Measurements from ENCODE around the gene UBASH3B.

The UBASH3B gene

GRCh38 chr11:122784325-122784955 lies 128.9 kb downstream of the UBASH3B start:
- DNase-seq (ENCODE audit: low read depth), result peak; percentile 71

- DNase-seq (ENCODE audit: low read depth), result no peak
Observed at GRCh38 chr11:122785031-122785541, 129.6 kb downstream of the UBASH3B start.

- DNase-seq (ENCODE audit: low read depth), result no peak
Observed at GRCh38 chr11:122786896-122787295, 131.4 kb downstream of the UBASH3B start.

GRCh38 chr11:122788781-122789535 lies 133.4 kb downstream of the UBASH3B start:
- DNase-seq (ENCODE audit: low read depth), result no peak

GRCh38 chr11:122789907-122790306 lies 134.4 kb downstream of the UBASH3B start:
- DNase-seq (ENCODE audit: low read depth), result no peak

- DNase-seq (ENCODE audit: low read depth), result no peak
Observed at GRCh38 chr11:122791411-122791810, 135.9 kb downstream of the UBASH3B start.

GRCh38 chr11:122791836-122792235 lies 136.3 kb downstream of the UBASH3B start:
- no peak for DNase-seq (ENCODE audit: low read depth)

- no peak for DNase-seq (ENCODE audit: low read depth)
Observed at GRCh38 chr11:122793515-122793914, 138.0 kb downstream of the UBASH3B start.

- no peak for DNase-seq (ENCODE audit: low read depth)
Observed at GRCh38 chr11:122795307-122795706, 139.8 kb downstream of the UBASH3B start.

- DNase-seq (ENCODE audit: low read depth), result no peak
Observed at GRCh38 chr11:122796128-122796717, 140.7 kb downstream of the UBASH3B start.

GRCh38 chr11:122797651-122798050 lies 142.1 kb downstream of the UBASH3B start:
- no peak for DNase-seq (ENCODE audit: low read depth)

GRCh38 chr11:122799406-122800105 lies 144.0 kb downstream of the UBASH3B start:
- DNase-seq (ENCODE audit: low read depth), result no peak

GRCh38 chr11:122802876-122803275 lies 147.4 kb downstream of the UBASH3B start:
- no peak for DNase-seq (ENCODE audit: low read depth)

GRCh38 chr11:122803306-122803705 lies 147.8 kb downstream of the UBASH3B start:
- peak; percentile 30 for DNase-seq (ENCODE audit: low read depth)

- DNase-seq (ENCODE audit: low read depth), result no peak
Observed at GRCh38 chr11:122803716-122804115, 148.2 kb downstream of the UBASH3B start.

- DNase-seq (ENCODE audit: low read depth), result no peak
Observed at GRCh38 chr11:122804161-122804560, 148.6 kb downstream of the UBASH3B start.

GRCh38 chr11:122804796-122805195 lies 149.3 kb downstream of the UBASH3B start:
- no peak for DNase-seq (ENCODE audit: low read depth)

- no peak for DNase-seq (ENCODE audit: low read depth)
Observed at GRCh38 chr11:122807731-122808477, 152.4 kb downstream of the UBASH3B start.

- peak; percentile 32 for DNase-seq (ENCODE audit: low read depth)
Observed at GRCh38 chr11:122808478-122808869, 153.0 kb downstream of the UBASH3B start.

GRCh38 chr11:122809866-122810265 lies 154.3 kb downstream of the UBASH3B start:
- no peak for DNase-seq (ENCODE audit: low read depth)

GRCh38 chr11:122811721-122812120 lies 156.2 kb downstream of the UBASH3B start:
- no peak for DNase-seq (ENCODE audit: low read depth)

GRCh38 chr11:122812638-122813037 lies 157.1 kb downstream of the UBASH3B start:
- DNase-seq (ENCODE audit: low read depth), result no peak

Measured in non-pigmented ciliary epithelial cell (primary cell).